ENCODE results near the gene ARHGDIG.

The ARHGDIG gene

GRCh38 chr16:273547-274421, 6.6 kb upstream of the ARHGDIG start:
- no peaks in the 10 kb centered on the region for H3K9me3 ChIP-seq
- no peaks in the 10 kb centered on the region for H3K36me3 ChIP-seq
- no peak overlapping the region for H3K27ac ChIP-seq
- H3K27me3 ChIP-seq = peaks cover 0 to 39% of the 10 kb centered on the region in 2 donors
- TF ChIP-seq CTCF (IDR thresholded peaks at IDR 0.05) = no peak
- DNase-seq = no peak
- H3K4me3 ChIP-seq = no peak overlapping the region
- H3K4me1 ChIP-seq = peaks cover 0 to 17% (median 13%) of the 10 kb centered on the region in 4 donors
- intact Hi-C loops (cut with DNase I; ENCODE audit: low total_unique reads) = no loop called here

GRCh38 chr16:275041-275641, 5.2 kb upstream of the ARHGDIG start:
- intact Hi-C loops (cut with DNase I; ENCODE audit: low total_unique reads) = no loop called here
- no peak for DNase-seq
- H3K9me3 ChIP-seq = no peaks in the 10 kb centered on the region
- peaks cover 0 to 21% (median 15%) of the 10 kb centered on the region in 4 donors for H3K4me1 ChIP-seq
- peak overlapping the region; percentile 44 to 51 for H3K4me3 ChIP-seq
- TF ChIP-seq CTCF (IDR thresholded peaks at IDR 0.05) = no peak
- peaks cover 0 to 49% of the 10 kb centered on the region in 2 donors for H3K27me3 ChIP-seq
- no peak overlapping the region for H3K27ac ChIP-seq
- no peaks in the 10 kb centered on the region for H3K36me3 ChIP-seq

GRCh38 chr16:275786-276232, 4.6 kb upstream of the ARHGDIG start, which contains the start of gene RGS11:
RGS11 (minus strand) TSS chr16:275944; CDS start chr16:275911, 33 bp downstream.
- Histone ChIP-seq H3K36me3 (no peaks in the 10 kb centered on the region), H3K4me1 (peaks cover 0 to 25% (median 18%) of the 10 kb centered on the region in 4 donors), H3K9me3 (no peaks in the 10 kb centered on the region), H3K4me3 (peak within 1 kb of the TSS; percentile 44 to 51), H3K27ac (no peak within 1 kb of the TSS), H3K27me3 (peaks cover 0 to 53% of the 10 kb centered on the region in 2 donors)
- intact Hi-C loops (cut with DNase I; ENCODE audit: low total_unique reads) = no loop called here
- TF ChIP-seq CTCF (IDR thresholded peaks at IDR 0.05) = no peak
- DNase-seq = no peak

- Histone ChIP-seq H3K4me3 (no peak overlapping the region), H3K27me3 (peaks cover 0 to 61% of the 10 kb centered on the region in 2 donors), H3K36me3 (no peaks in the 10 kb centered on the region), H3K9me3 (no peaks in the 10 kb centered on the region), H3K4me1 (peaks cover 0 to 32% (median 24%) of the 10 kb centered on the region in 4 donors), H3K27ac (no peak overlapping the region)
- intact Hi-C loops (cut with DNase I; ENCODE audit: low total_unique reads) = no loop called here
- TF ChIP-seq CTCF (IDR thresholded peaks at IDR 0.05) = no peak
- peak in 1 of 2 donors; percentile 65 for DNase-seq
These were observed 3.8 kb upstream of the ARHGDIG start for GRCh38 chr16:276426-277077.

- H3K27me3 ChIP-seq = peaks cover 0 to 69% of the 10 kb centered on the region in 2 donors
- H3K4me1 ChIP-seq = peaks cover 0 to 34% (median 24%) of the 10 kb centered on the region in 4 donors
- intact Hi-C loops (cut with DNase I; ENCODE audit: low total_unique reads) = no loop called here
- no peaks in the 10 kb centered on the region for H3K9me3 ChIP-seq
- H3K27ac ChIP-seq = no peak overlapping the region
- DNase-seq = no peak
- H3K4me3 ChIP-seq = no peak overlapping the region
- no peak for TF ChIP-seq CTCF (IDR thresholded peaks at IDR 0.05)
- no peaks in the 10 kb centered on the region for H3K36me3 ChIP-seq
These were observed 1.5 kb upstream of the ARHGDIG start for GRCh38 chr16:278863-279366.
